ENCODE data around the gene STBD1.

Gene STBD1

GRCh38 chr4:76305971-76306881 lies at the start of gene STBD1:
STBD1 (plus strand) TSS chr4:76306733; CDS start chr4:76306770, 37 bp downstream.
- peak within 1 kb of the TSS; percentile 85 for H3K4me3 ChIP-seq (ENCODE audit: low read length)
- DNase-seq (ENCODE audit: low read depth): no peak
- TF ChIP-seq CTCF (conservative IDR thresholded peaks at IDR 0.05; ENCODE audit: low read depth, low read length): no peak

GRCh38 chr4:76256968-76257367 lies 49.6 kb upstream of the STBD1 start:
- DNase-seq (ENCODE audit: low read depth): no peak
- H3K4me3 ChIP-seq (ENCODE audit: low read length): no peak overlapping the region
- no peak for TF ChIP-seq CTCF (conservative IDR thresholded peaks at IDR 0.05; ENCODE audit: low read depth, low read length)

GRCh38 chr4:76257824-76258223 lies 48.7 kb upstream of the STBD1 start:
- no peak for DNase-seq (ENCODE audit: low read depth)
- H3K4me3 ChIP-seq (ENCODE audit: low read length): no peak overlapping the region
- no peak for TF ChIP-seq CTCF (conservative IDR thresholded peaks at IDR 0.05; ENCODE audit: low read depth, low read length)

- H3K4me3 ChIP-seq (ENCODE audit: low read length): no peak overlapping the region
- TF ChIP-seq CTCF (conservative IDR thresholded peaks at IDR 0.05; ENCODE audit: low read depth, low read length): no peak
- DNase-seq (ENCODE audit: low read depth): no peak
Observed at GRCh38 chr4:76260571-76260970, 46.0 kb upstream of the STBD1 start.

GRCh38 chr4:76265631-76266218 lies 40.8 kb upstream of the STBD1 start:
- TF ChIP-seq CTCF (conservative IDR thresholded peaks at IDR 0.05; ENCODE audit: low read depth, low read length): no peak
- H3K4me3 ChIP-seq (ENCODE audit: low read length): no peak overlapping the region
- no peak for DNase-seq (ENCODE audit: low read depth)

- DNase-seq (ENCODE audit: low read depth): no peak
- no peak for TF ChIP-seq CTCF (conservative IDR thresholded peaks at IDR 0.05; ENCODE audit: low read depth, low read length)
- H3K4me3 ChIP-seq (ENCODE audit: low read length): no peak overlapping the region
Observed at GRCh38 chr4:76266627-76267026, 39.9 kb upstream of the STBD1 start.

- no peak overlapping the region for H3K4me3 ChIP-seq (ENCODE audit: low read length)
- DNase-seq (ENCODE audit: low read depth): no peak
- no peak for TF ChIP-seq CTCF (conservative IDR thresholded peaks at IDR 0.05; ENCODE audit: low read depth, low read length)
Observed at GRCh38 chr4:76267811-76268210, 38.7 kb upstream of the STBD1 start.

Data from retinal pigment epithelial cell (primary cell).